ENCODE results near the gene CRIM1.
A peak's percentile ranks its signal among the peaks of the same experiment; 100 is the strongest.

CRIM1 gene

GRCh38 chr2:36512705-36513104 lies 157.1 kb downstream of the CRIM1 start:
- DNase-seq (ENCODE audit: low spot score): no peak
- ChIA-PET POLR2A (ENCODE audit: low non-redundant PET) (no interaction called here), CTCF (interaction anchor here (0.9 kb wide), 1 partner anchor 28 kb away, joined by 3 read pairs; no protein-coding TSS in a partner anchor)
- no peak overlapping the region for H3K27ac ChIP-seq
- no peak for TF ChIP-seq CTCF (conservative IDR thresholded peaks at IDR 0.05; ENCODE audit: low read depth)

- peak overlapping the region; percentile 43; the same call in 1 of the 2 replicates for H3K27ac ChIP-seq
- no peak for TF ChIP-seq CTCF (conservative IDR thresholded peaks at IDR 0.05; ENCODE audit: low read depth)
- ChIA-PET POLR2A (ENCODE audit: low non-redundant PET) (no interaction called here), CTCF (no interaction called here)
- DNase-seq (ENCODE audit: low spot score): no peak
These were observed 158.1 kb downstream of the CRIM1 start for GRCh38 chr2:36513661-36514060.

GRCh38 chr2:36515538-36515937 lies 160.0 kb downstream of the CRIM1 start:
- ChIA-PET CTCF (no interaction called here), POLR2A (ENCODE audit: low non-redundant PET) (no interaction called here)
- H3K27ac ChIP-seq: no peak overlapping the region
- no peak for DNase-seq (ENCODE audit: low spot score)
- TF ChIP-seq CTCF (conservative IDR thresholded peaks at IDR 0.05; ENCODE audit: low read depth): no peak

GRCh38 chr2:36516136-36516870 lies 160.7 kb downstream of the CRIM1 start:
- no peak for TF ChIP-seq CTCF (conservative IDR thresholded peaks at IDR 0.05; ENCODE audit: low read depth)

GRCh38 chr2:36520431-36520830 lies 164.9 kb downstream of the CRIM1 start:
- ChIA-PET POLR2A (ENCODE audit: low non-redundant PET) (no interaction called here), CTCF (interaction anchor here (0.5 kb wide), 1 partner anchor 146 kb away, joined by 3 read pairs; no protein-coding TSS in a partner anchor)
- TF ChIP-seq CTCF (conservative IDR thresholded peaks at IDR 0.05; ENCODE audit: low read depth): no peak
- H3K27ac ChIP-seq: no peak overlapping the region
- no peak for DNase-seq (ENCODE audit: low spot score)

More at GRCh38 chr2:36516136-36516870, 160.7 kb downstream of the CRIM1 start:
- no peak for DNase-seq (ENCODE audit: low spot score)
- no peak overlapping the region for H3K27ac ChIP-seq
- ChIA-PET CTCF (interaction anchor here (1.0 kb wide), 1 partner anchor 55 kb away, joined by 3 read pairs; no protein-coding TSS in a partner anchor), POLR2A (ENCODE audit: low non-redundant PET) (no interaction called here)

GRCh38 chr2:36523153-36523552 lies 167.6 kb downstream of the CRIM1 start:
- DNase-seq (ENCODE audit: low spot score): no peak
- no peak overlapping the region for H3K27ac ChIP-seq
- ChIA-PET CTCF (no interaction called here), POLR2A (ENCODE audit: low non-redundant PET) (no interaction called here)
- TF ChIP-seq CTCF (conservative IDR thresholded peaks at IDR 0.05; ENCODE audit: low read depth): no peak

Data from RWPE1 (cell line).